DMS53 treated with DMSO at 0.1 percent for 48 hours (cell line): Measurements from ENCODE around the gene ETV6.

ENCODE experiments used
- DNase-seq: peaks from one replicate; lab custom pipeline; 2025; ENCODE audit not compliant: unreplicated experiment; lab: John Stamatoyannopoulos, UW

ETV6 gene

DNA sequence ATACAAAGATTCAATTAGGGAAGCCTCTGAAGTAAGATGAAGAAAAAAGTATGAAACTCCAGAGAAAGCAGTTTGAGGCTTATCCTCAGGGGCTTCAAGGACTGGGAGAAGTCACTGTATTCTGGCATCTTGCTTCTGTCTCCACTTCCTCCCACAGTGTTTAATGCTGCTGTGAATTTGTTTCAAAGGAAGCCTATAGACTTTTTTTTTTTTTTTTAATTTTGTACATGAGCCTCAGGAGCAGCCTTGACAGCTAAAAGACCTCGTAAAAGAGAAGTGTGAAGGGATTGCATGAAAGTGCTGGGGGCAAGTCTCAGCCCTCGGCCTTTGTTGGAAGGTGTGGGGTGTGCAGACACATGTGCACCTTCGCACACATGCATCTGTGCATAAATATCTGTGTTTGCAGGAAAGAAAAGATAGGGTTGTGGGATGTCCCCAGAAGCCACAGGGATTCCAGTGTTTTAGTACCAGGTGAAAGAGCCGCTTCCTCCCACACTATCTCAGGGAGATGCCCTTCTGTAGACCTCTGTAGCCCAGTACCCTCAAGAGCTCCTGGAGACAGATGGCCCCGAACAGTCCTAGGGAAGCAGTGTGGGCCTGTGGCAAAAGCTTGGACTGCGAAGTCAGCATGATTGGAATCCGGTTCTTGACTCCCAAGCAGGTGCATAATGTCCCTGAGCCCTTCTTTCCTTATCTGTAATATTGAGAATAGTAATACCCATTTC lies 227.8 kb downstream of the ETV6 start:
- DNase-seq, result peak; percentile 80

- DNase-seq, result peak; percentile 100
Observed at GRCh38 chr12:11877869-11878780, 228.7 kb downstream of the ETV6 start.

DNA sequence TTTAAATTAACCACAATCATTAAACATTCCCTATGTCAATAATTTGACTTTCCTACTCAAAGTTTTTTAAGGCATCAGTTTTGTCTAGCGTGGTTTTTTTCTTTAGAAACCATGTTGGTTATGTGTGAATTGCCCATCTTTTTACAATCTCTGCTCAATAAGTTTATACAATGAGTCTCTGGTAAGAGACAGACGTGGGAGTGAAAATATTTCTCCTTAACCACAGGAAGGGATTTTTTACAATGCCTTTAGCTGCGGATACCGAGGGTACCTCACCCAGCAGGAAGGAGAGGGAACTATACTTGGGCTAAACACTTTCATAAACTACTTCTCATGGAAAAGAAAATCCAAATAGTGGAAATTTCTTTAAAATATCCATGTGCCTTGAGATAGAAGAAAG lies 229.8 kb downstream of the ETV6 start:
- DNase-seq, result no peak

GRCh38 chr12:11880381-11880780 lies 230.9 kb downstream of the ETV6 start:
- DNase-seq, result no peak

- DNase-seq, result peak; percentile 90
Observed at GRCh38 chr12:11881835-11882234, 232.4 kb downstream of the ETV6 start.

- DNase-seq, result peak; percentile 93
Observed at GRCh38 chr12:11882301-11883019, 233.0 kb downstream of the ETV6 start.

- DNase-seq, result no peak
Observed at GRCh38 chr12:11884116-11884515, 234.6 kb downstream of the ETV6 start.

DNA sequence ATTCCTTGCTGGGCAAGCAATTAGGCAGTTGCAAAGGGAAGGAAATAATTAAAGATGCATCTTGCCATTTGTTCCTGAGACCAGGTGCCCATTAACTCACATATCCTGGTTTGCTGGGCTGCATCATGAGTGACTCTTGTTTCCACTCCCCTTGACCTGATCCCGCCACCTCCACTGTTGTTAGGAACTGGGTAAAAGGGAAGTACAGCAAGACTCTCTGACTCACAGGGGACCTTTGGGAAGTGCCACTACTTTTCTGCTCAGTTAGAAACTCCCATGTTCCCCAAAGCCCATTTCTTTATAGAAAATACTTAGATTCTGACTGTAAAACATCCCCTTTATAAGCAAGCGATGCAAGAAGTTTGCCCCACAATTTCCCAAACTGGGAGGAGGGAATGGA lies 235.2 kb downstream of the ETV6 start:
- DNase-seq, result peak; percentile 65

- DNase-seq, result peak; percentile 100
Observed at GRCh38 chr12:11885261-11886038, 236.0 kb downstream of the ETV6 start.

DNA sequence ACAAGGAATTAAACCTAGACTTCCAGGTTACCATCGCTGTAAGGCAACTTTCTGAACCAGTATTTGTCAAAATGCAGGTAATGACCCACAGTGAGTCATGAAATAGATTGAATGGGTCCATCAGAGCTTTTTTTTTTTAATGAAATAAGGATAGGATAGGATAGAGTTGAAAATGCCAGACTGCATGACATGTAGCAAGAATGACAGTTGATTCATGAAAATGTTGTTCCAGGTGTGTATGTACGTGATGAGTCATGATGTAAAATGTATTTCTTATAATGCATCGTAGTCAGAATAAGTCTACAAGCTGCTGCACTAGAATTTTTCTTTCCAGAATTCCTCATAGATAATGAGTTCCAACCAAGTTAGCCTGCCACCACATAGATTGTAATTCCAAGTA lies 236.9 kb downstream of the ETV6 start:
- peak; percentile 78 for DNase-seq

DNA sequence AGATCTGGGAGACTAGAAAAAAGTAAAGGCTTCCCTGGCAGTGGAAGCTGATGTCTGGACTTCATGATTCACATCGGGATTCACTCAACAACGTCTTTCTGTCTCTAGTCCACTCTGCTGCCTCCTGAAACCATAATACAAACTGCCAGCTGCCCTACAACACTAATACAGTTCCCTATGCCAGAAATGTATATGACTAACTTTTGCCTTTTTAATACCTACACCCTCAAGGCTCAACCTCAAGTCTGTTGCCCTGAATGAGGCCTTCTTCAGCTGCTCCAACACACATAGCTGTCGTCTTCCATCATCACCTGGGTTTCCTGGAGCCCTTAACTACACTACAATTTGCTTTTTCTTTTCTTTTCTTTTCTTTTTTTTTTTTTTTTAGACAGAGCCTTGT lies 238.6 kb downstream of the ETV6 start:
- no peak for DNase-seq

DNA sequence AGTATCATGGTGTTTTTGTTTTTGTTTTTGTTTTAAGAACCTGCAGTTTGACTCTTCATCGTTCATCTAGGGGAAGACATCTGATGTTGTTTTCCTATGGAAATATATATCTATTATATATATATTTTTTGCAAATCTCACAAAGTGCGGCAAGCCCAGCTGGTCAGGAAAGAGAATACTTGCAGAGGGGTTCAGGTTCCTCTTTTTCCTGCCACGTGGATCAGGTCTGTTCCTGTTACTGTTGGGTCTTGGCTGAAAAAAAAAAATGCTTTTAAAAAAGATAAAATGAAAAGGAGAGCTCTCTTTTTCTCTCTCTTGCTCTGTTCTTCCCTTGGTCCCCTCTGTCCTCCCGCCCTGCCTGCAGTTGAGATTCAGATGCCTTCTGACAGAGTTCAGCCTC lies 241.9 kb downstream of the ETV6 start:
- no peak for DNase-seq

DNA sequence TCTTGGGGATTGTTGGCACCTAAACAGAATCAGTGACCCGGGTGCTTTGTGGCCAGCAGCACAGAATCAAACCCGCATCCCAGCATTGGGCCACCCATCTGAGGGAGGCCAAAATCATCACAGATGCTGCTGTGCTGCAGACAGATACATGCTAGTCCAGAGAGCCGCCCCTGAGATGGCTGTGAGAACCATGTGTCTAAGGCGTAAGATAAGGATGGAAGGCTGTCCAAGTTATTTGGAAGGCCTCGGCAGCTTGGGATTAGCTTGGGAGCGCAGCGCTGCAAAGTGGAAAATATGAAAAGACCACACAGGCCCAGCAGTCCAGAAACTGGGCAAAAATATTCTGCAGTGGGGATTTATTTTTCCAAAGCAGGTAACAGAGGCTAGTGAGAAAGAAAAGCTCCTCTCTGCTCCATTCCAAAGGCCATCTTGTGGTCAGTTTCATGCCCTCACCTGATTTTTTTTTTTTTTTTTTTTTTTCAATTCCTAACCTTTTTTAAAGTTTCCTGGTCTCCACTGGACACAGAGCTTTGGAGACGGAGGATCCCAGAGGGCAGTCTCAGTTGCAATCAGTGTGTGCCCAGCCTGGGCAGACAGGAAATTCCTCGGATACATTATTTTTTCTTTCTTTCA lies 242.4 kb downstream of the ETV6 start:
- no peak for DNase-seq

DNA sequence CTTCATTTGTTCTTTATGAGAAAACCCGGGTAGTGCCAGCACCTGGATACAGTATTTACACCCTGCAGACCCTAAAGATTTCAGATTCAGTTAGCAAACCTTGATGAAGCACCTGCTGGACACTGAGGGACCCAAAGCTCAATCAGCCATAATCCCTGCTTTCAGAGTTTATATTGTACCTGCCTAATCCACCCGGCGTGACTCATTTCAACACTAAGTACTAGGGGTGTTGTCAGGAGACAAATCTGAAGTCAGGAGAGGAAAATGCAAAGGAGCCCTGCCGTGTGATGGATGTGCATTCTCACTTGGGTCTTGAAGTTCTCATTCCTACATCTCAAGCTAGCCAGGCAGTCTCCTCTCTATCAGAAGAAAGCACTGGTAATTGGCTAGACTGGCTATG lies 244.5 kb downstream of the ETV6 start:
- DNase-seq, result no peak

DNA sequence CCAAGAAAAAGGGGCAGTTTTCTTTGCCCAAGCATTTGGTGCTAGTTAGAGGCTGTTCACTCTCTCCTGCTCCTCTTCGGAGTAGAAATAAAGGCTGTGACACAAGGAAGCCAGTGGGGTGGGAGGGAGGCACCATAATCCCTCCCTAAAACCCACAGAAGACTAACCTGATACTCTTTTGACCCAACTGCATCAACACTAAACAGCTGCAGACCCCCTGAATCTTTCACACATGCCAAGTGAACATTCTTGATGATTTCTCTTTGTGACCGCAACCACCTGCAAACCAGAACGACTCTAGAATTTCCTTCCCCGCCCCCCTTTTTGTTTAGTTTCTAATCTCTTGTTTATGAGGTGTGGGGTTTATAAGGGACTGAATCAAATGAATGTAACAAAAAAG lies 245.4 kb downstream of the ETV6 start:
- no peak for DNase-seq

- DNase-seq, result no peak
Observed at GRCh38 chr12:11895421-11896078, 246.1 kb downstream of the ETV6 start.

- no peak for DNase-seq
Observed at GRCh38 chr12:11896417-11896929, 247.0 kb downstream of the ETV6 start.

- DNase-seq, result no peak
Observed at GRCh38 chr12:11897923-11898322, 248.4 kb downstream of the ETV6 start.

DNA sequence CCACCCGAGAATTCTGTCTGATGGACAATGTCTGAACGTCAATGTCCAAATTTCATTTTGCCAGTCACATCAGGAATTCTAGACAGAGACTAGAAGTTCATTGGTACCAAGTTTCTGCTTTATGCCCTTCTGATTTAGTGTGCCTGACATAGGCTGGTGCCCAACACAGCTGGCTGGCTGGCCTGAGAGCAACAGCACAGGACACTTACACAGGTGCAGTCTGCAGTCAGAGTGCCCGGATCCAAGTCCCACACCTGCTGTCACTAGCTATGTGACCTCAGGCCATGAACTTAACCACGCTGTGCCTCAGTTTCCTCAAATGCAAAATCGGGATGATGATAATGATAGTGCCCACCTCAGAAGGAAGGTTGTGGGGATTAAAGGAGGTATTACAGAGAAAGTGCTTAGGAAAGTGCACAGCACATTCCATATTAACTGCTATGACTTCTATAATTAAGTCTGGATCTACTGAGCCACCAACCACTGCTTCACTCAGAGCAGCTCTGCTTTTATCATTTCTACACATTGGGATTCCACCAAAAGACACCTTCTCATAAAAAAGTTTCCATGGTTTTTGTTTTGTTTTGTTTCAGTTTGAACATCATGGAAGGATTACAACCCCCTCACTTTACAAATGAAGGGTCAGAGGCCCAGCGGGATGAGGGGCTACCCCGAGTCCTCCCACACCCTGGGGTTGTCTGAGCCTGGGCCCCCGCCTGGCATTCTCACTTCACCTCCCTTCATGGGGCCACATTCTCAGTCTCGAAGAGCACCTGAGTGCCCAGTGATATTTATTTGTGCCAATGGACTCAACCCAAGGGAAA lies 252.4 kb downstream of the ETV6 start:
- DNase-seq, result no peak
